HG02678 (cell line): Measurements from ENCODE around the gene SOD2.
"Not testable (repeated sequence)": the region's sequence is repeated elsewhere in the genome, so short reads cannot be mapped to it uniquely, and the experiment has no call there.

Experiments
- ATAC-seq: cut with Tn5 transposase; IDR thresholded peaks from one replicate; pipeline ENCODE4 v1.9.1; 2021; ENCODE audit warnings: mild to moderate bottlenecking, moderate library complexity; ENCODE audit not compliant: unreplicated experiment

Gene SOD2

GRCh38 chr6:159716247-159717096 lies 23.4 kb upstream of the SOD2 start:
- no peak for ATAC-seq

DNA sequence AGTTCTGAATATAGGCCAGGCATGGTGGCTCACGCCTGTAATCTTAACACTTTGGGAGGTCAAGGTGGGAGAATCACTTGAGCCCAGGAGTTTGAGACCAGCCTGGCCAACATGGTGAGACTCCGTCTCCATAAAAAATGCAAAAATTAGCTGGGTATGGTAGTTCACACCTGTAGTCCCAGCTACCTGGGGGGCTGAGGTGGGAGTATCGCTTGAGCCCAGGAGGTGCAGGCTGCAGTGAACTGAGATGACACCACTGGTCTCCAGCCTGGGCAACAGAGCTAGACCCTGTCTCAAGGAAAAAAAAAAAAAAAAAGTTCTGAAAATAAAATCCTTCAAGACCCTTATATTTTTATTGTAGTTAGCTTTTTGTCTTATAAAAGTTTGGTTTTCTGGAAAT lies 22.6 kb upstream of the SOD2 start:
- ATAC-seq: no peak

DNA sequence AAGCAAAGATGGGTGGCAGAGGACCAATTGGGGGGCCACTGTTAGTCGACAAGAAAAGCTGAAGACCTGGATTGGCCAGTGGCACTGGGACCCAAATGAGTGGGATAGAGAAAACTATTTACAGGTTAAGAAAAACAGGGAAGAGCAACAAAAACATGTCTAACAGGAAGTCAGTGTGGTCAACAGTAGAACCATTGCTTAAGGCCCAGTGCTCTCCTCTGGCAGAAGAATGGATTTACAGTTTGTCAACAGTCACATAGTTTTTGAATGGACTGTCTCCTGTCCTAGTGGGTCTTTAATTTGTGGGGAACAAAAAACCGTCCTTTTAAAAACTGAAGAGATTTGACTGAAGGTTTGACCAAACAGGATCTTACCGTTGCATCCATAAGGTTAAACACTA lies 22.1 kb upstream of the SOD2 start:
- ATAC-seq: no peak

DNA sequence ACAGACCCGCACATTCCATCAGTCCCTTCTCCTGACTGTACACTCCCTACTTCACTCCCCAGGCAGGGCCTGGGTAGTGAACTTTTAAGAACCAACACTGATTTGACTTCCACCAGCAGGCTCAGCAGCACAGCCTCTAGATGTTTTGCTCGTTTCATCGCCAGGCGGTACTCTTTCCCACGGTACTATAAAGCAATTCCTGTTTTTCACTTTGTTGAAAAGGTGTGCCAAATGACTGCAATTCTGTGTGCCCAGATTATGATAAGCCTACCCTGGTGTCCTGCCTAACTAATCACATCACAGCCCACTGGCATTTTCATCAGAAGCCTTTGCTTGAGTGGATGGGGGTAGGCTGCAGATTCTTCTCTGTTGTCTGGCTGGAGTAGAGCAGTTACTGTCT lies 21.4 kb upstream of the SOD2 start:
- ATAC-seq: no peak

DNA sequence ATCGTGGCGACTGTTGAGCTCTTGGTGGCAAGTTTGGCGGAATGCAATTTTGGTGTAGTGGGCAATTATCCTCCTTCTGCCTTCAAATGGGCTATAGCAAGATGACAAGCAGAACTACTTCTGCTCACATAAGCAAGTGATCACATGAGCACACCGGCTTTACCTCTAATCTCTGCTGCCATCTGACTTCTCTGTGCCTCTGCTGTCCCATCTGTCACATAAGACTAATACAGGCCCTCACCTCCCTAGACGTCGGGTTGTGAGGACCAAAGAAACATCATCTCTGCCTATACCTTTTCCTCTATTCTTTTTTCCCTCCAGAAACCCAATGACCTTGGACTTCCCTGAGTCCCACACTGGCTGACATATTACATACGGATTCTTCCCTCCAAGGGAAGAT lies 20.9 kb upstream of the SOD2 start:
- no peak for ATAC-seq

DNA sequence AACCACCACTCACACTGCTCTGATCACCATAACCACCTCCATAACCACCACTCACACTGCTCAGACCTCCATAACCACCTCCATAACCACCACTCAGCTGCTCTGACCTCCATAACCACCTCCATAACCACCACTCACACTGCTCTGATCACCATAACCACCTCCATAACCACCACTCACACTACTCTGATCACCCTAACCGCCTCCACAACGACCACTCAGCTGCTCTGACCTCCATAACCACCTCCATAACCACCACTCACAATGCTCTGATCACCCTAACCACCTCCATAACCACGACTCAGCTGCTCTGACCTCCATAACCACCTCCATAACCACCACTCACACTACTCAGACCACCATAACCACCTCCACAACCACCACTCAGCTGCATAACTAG lies 19.3 kb upstream of the SOD2 start:
- not testable (repeated sequence) for ATAC-seq

DNA sequence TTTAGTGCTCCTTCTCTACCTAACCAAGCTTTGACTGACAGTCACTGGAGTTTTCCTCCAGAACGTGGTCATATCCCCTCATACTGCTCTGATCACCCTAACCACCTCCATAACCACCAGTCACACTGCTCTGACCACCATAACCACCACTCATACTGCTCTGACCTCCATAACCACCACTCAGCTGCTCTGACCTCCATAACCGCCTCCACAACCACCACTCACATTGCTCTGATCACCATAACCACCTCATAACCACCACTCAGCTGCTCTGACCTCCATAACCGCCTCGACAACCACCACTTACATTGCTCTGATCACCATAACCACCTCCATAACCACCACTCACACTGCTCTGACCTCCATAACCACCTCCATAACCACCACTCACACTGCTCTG lies 17.6 kb upstream of the SOD2 start:
- not testable (repeated sequence) for ATAC-seq

- no peak for ATAC-seq
Measured at GRCh38 chr6:159701413-159701999, 8.5 kb upstream of the SOD2 start.

- ATAC-seq: no peak
Measured at GRCh38 chr6:159700970-159701369, 7.9 kb upstream of the SOD2 start.

DNA sequence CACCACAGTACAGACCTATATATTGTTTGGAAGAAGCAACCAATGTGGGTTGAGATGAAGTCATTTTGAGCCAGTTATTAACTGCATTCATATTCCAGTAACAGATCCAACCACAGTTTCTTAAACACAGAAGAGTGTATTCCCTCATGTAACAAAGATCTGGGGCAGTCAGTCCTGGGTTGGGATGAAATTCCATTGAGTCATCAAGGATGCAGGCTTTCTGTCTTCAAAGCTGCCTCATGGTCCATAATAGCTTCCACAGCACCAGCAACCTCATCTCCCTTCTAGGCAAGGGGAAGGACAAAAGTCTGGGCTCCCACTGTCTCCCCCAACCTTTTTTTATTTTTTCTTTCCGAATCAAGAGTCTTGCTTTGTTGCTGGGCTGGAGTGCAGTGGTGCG lies 2.9 kb upstream of the SOD2 start:
- no peak for ATAC-seq

DNA sequence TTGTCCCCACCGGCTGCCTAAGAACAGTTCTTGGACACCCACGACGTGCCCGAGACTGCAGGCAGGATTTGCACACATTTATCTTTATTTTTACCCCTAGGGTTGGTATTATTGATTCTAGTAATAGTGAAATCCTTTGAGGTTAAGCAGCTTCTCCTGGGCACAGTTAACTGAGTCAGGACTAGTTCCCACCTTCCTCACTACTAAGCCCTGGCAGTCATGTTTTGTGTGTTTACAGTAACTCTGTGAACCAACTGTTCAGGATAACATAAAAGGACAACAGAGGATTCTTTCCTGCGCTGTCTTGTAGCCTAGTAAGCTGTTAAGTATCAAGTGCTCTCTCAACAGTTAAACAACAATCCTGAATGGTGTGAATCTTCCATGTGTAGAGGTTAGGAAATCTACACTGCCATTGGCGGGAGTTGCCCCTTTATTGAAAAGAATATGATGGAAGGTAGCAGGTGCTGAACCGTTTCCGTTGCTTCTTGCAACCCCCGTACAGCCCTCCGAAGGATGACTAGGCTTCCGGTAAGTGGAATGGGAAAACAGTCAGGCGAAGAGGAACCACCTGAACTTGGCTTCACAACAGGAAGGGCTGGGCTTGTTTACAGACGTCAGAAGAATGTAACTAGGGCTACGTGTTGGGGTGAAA lies 979 bp upstream of the SOD2 start:
- ATAC-seq: peak; percentile 0

DNA sequence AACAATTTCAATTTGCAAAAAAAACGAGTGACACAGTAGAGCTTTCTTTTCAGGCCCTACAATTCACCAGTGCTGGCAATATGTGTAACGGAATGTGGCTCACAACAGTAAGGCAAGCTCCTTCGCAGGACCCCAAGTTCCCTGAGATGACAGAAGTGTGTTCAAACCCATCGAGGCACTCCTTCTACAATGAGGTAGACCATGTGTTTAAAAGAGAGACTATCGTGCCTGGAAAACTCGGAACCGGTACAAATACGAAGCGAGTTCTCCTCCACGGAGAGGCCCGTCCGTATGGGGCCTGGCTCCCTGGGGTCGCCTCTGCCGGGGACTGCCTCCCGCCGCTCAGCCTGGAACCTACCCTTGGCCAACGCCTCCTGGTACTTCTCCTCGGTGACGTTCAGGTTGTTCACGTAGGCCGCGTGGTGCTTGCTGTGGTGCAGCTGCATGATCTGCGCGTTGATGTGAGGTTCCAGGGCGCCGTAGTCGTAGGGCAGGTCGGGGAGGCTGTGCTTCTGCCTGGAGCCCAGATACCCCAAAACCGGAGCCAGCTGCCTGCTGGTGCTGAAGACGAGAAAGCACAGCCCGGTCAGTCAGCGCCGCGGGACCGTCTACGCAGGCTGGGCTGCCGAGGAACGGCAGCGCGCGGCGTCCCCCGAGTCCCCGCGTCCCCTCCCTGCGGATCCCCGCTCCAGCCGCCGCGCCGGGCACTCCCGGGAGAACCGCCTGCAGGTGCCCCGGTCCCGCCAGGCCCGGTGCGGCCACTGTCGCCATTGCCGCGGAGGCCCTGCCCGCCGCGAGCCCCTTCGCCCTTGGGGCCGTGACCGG lies 526 bp downstream of the SOD2 start:
- peak; percentile 33 for ATAC-seq

GRCh38 chr6:159691963-159692287 lies 1.1 kb downstream of the SOD2 start:
- no peak for ATAC-seq

GRCh38 chr6:159691133-159691962 lies 1.7 kb downstream of the SOD2 start:
- ATAC-seq: no peak

- ATAC-seq: not testable (repeated sequence)
Measured at GRCh38 chr6:159690135-159690534, 2.9 kb downstream of the SOD2 start.

GRCh38 chr6:159689001-159689400 lies 4.0 kb downstream of the SOD2 start:
- ATAC-seq: no peak

GRCh38 chr6:159688266-159688905 lies 4.7 kb downstream of the SOD2 start:
- no peak for ATAC-seq

DNA sequence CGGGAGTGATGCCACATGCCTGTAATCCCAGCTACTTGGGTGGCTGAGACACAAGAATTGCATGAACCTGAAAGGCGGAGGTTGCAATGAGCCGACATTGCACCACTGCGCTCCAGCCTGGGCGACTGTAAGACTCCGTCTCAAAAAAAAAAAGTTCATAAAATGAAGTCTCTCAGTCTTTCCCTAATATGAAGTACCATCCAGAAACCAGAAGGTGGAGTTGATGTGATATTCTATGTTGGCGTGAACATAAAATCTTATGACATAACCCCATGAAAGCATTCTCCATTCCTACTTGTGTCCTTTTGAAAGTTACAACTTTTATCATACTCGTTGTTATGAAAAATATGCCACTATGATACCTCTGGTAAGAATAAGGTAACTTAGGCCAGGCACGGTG lies 5.7 kb downstream of the SOD2 start:
- ATAC-seq: no peak

- no peak for ATAC-seq
Measured at GRCh38 chr6:159686703-159687102, 6.3 kb downstream of the SOD2 start.

GRCh38 chr6:159686040-159686439 lies 7.0 kb downstream of the SOD2 start:
- ATAC-seq: no peak
